ENCODE results near the gene UQCRC2.

DNA sequence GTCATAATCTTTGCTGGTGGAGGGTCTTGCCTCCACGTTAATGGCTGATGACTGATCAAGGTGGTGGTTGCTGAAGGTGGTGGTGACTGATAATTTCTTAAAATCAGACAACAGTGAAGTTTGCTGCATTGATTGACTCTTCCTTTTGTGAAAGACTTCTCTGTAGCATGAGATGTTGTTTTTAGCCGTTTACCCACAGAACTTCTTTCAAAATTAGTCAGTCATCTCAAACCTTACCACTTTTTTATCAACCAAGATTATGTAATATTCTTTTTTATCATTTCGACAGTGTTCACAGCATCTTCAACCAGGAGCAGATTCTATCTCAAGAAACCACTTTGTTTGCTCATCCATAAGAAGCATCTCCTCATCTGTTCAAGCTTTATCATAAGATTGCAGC, 5.9 kb downstream of the UQCRC2 start:
- TF ChIP-seq CTCF (optimal IDR thresholded peaks at IDR 0.05 in 1 of 3, IDR thresholded peaks at IDR 0.05 in 1 of 3, conservative IDR thresholded peaks at IDR 0.05 in 1 of 3; ENCODE audit: extremely low read depth in 1 of 3, insufficient read depth in 2 of 3, low read length in 3 of 3) (no peak), EZH2 (IDR thresholded peaks at IDR 0.05; ENCODE audit: low read length) (no peak)
